HG02852 (cell line): Measurements from ENCODE around the gene EIF3D.

Source experiments
- ATAC-seq: cut with Tn5 transposase; IDR thresholded peaks from one replicate; pipeline ENCODE4 v1.9.1; 2021; ENCODE audit warnings: mild to moderate bottlenecking, moderate library complexity; ENCODE audit not compliant: unreplicated experiment

EIF3D gene

GRCh38 chr22:36528795-36529751, at the start of gene EIF3D:
EIF3D (minus strand) TSS chr22:36529166; CDS start chr22:36526121, 3,045 bp downstream.
- ATAC-seq = peak; percentile 94

- no peak for ATAC-seq
These were observed 49.7 kb upstream of the EIF3D start for GRCh38 chr22:36578619-36579018.

- ATAC-seq = no peak
These were observed 48.1 kb upstream of the EIF3D start for GRCh38 chr22:36577019-36577418.

- ATAC-seq = no peak
These were observed 45.8 kb upstream of the EIF3D start for GRCh38 chr22:36574728-36575127.

- ATAC-seq = no peak
These were observed 44.9 kb upstream of the EIF3D start for GRCh38 chr22:36573815-36574363.

GRCh38 chr22:36571991-36572390, 43.0 kb upstream of the EIF3D start:
- ATAC-seq = no peak

- no peak for ATAC-seq
These were observed 41.0 kb upstream of the EIF3D start for GRCh38 chr22:36569999-36570398.

GRCh38 chr22:36568846-36569245, 39.9 kb upstream of the EIF3D start:
- ATAC-seq = no peak

- ATAC-seq = no peak
These were observed 37.8 kb upstream of the EIF3D start for GRCh38 chr22:36566720-36567119.

- ATAC-seq = no peak
These were observed 36.7 kb upstream of the EIF3D start for GRCh38 chr22:36565686-36566085.

- ATAC-seq = no peak
These were observed 36.2 kb upstream of the EIF3D start for GRCh38 chr22:36565159-36565507.

- ATAC-seq = no peak
These were observed 35.6 kb upstream of the EIF3D start for GRCh38 chr22:36564422-36565158.

- ATAC-seq = no peak
These were observed 34.9 kb upstream of the EIF3D start for GRCh38 chr22:36563898-36564297.

- no peak for ATAC-seq
These were observed 34.5 kb upstream of the EIF3D start for GRCh38 chr22:36563444-36563843.

- no peak for ATAC-seq
These were observed 34.0 kb upstream of the EIF3D start for GRCh38 chr22:36563001-36563400.

- no peak for ATAC-seq
These were observed 33.4 kb upstream of the EIF3D start for GRCh38 chr22:36562261-36562835.

- no peak for ATAC-seq
These were observed 32.4 kb upstream of the EIF3D start for GRCh38 chr22:36561291-36561811.

GRCh38 chr22:36560001-36560400, 31.0 kb upstream of the EIF3D start:
- no peak for ATAC-seq

- no peak for ATAC-seq
These were observed 25.1 kb upstream of the EIF3D start for GRCh38 chr22:36554098-36554497.

- no peak for ATAC-seq
These were observed 23.3 kb upstream of the EIF3D start for GRCh38 chr22:36552289-36552688.
